SK-N-SH (cell line): Measurements from ENCODE around the gene RNF157. TPM values are rescaled to one million over a fixed set of nuclear protein-coding genes. Genes with fewer than 3 reads are reported as not detected.

Experiments used
- YY1 ChIP-seq: IDR thresholded peaks from 2 replicates; pipeline ENCODE4 v1.4.0; 2012; ENCODE audit warnings: low read depth, mild to moderate bottlenecking
- polyA plus RNA-seq, 3 experiments: library from polyadenylated mRNA; depleted of rRNA; stranded (reverse); fragments of >200 nt; gene quantifications; 2 replicates each; pipeline ENCODE4 v1.2.3, GENCODE V29; 2012
- small RNA-seq, 7 experiments: library from RNA; depleted of rRNA; stranded (forward); fragments of <200 nt; gene quantifications; one replicate each; pipeline ENCODE3, GENCODE V24; 2012

Gene RNF157
- polyA plus RNA-seq, 1 of the 3 experiments (the other 2 are of a cell fraction): 5.2 TPM

DNA sequence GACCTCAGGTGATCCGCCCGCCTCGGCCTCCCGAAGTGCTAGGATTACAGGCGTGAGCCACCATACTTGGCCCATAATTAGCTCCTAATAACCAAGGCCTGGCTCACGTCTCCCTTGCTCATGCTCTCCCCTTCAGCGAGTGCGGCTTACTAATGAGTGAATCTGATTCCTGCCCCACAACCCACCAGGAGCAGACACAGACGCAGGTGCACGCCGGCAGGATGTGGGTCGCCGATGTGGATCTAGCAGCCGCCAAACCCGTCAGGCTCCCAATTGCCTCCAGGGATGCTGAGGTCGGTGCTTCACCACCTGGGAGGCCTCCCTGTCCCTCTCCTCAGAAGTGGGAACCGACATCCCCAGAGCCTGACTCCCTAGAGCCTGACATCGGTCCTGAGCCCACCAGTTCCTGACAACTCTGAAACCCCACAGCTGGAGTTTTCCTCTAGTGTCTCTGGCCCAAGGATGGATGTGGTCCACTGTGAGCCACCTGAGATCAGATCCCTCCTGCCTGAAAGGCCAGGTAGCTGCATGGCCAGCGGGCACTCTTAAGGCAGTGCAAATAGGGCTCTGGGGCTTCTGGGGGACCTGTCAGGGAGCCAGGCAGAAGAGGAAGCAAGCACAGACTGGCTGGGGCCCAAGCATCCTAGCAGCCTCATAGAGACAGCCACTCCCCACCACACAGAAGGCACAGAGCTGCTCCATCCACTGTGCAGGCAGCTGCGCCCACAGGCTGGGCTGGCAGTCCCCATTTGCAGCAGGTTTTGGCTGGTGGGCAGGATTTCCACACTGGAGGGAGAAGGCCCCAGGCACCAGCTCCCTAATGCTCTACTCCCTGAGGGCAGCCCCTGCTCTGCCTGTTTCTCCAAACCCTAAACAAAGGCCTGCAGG lies 147.5 kb downstream of the RNF157 start (continued):
- no peak for TF ChIP-seq YY1

Small RNA genes within 50 kb of the gene (small RNA-seq; reads per million reads assigned to genes)
- gene ATP5MGP6 (0 reads per million in 7 experiments), gene MIR6868 (0 to 8.6 (median 0.93) reads per million in 7 experiments)

Other genes with a start within 250 kb of the RNF157 start
- 14.6 and 22.1 TPM in 2 replicates for gene CDK3, start 239.6 kb downstream of the RNF157 start, polyA plus RNA-seq (2012; rRNA removed)
- gene EVPL, start 213.2 kb downstream of the RNF157 start, polyA plus RNA-seq (2012; rRNA removed): 0.15 and 0.23 TPM in 2 replicates
- gene SRP68, start 168.0 kb downstream of the RNF157 start, polyA plus RNA-seq (2012; rRNA removed): 76.8 and 81.4 TPM in 2 replicates
- gene GALR2, start 165.7 kb downstream of the RNF157 start, polyA plus RNA-seq (2012; rRNA removed): 0.05 and 0.08 TPM in 2 replicates
- gene ZACN, start 161.3 kb downstream of the RNF157 start, polyA plus RNA-seq (2012; rRNA removed): 0.03 TPM in 1 of 2 replicates, not detected in the other
- 129 and 167 TPM in 2 replicates for gene EXOC7, start 136.7 kb downstream of the RNF157 start, polyA plus RNA-seq (2012; rRNA removed)
- not detected in 2 replicates for gene FOXJ1, start 99.2 kb downstream of the RNF157 start, polyA plus RNA-seq (2012; rRNA removed)
- gene UBALD2, start 24.9 kb upstream of the RNF157 start, polyA plus RNA-seq (2012; rRNA removed): 16.7 and 27.0 TPM in 2 replicates
- 6.2 and 7.6 TPM in 2 replicates for gene QRICH2, start 67.8 kb upstream of the RNF157 start, polyA plus RNA-seq (2012; rRNA removed)
- 118 and 125 TPM in 2 replicates for gene PRPSAP1, start 113.4 kb upstream of the RNF157 start, polyA plus RNA-seq (2012; rRNA removed)
- 7.7 and 12.3 TPM in 2 replicates for gene SPHK1, start 144.1 kb upstream of the RNF157 start, polyA plus RNA-seq (2012; rRNA removed)
- 20.0 and 25.4 TPM in 2 replicates for gene UBE2O, start 212.7 kb upstream of the RNF157 start, polyA plus RNA-seq (2012; rRNA removed)
- gene AANAT, start 227.1 kb upstream of the RNF157 start, polyA plus RNA-seq (2012; rRNA removed): 0.26 TPM in 1 of 2 replicates, not detected in the other